HL-60 (cell line): Measurements from ENCODE around the gene GNG10.

Experiments
- CTCF ChIP-seq: IDR thresholded peaks from one replicate; pipeline ENCODE4 v1.5.1; 2011; ENCODE audit warnings: low read length, control low read depth, inconsistent platforms; ENCODE audit not compliant: insufficient read depth
- POLR2AphosphoS5 ChIP-seq: IDR thresholded peaks from 2 replicates; pipeline ENCODE4 v1.6.1; 2012; ENCODE audit warnings: low read depth
- SPI1 ChIP-seq: IDR thresholded peaks from 2 replicates; pipeline ENCODE4 v1.6.1; 2012; ENCODE audit warnings: low read depth, mild to moderate bottlenecking, borderline replicate concordance

- TF ChIP-seq CTCF, result no peak
- no peak for TF ChIP-seq SPI1
- TF ChIP-seq POLR2AphosphoS5, result no peak
Measured at GRCh38 chr9:111657051-111657450, 4.4 kb upstream of the GNG10 start.
